DOHH2 (cell line): Measurements from ENCODE around the gene ODAD4.

Experiments used
- H3F3A ChIP-seq: fragments of 200-600 bp; sonication (generic), shearing (Covaris generic); 2 replicates; pipeline ENCODE4 v1.6.0; 2016; ENCODE audit warnings: antibody characterized with exemption, mild to moderate bottlenecking; ENCODE audit not compliant: control insufficient read depth, insufficient read depth
- H3K27ac ChIP-seq: fragments of 200-600 bp; sonication (generic); 2 replicates; pipeline ENCODE4 v1.5.1; 2014; ENCODE audit warnings: low read depth, mild to moderate bottlenecking, low read length, moderate library complexity
- H3K27me3 ChIP-seq: fragments of 200-600 bp; sonication (generic); 2 replicates; pipeline ENCODE4 v1.6.1; 2014; ENCODE audit warnings: mild to moderate bottlenecking, low read length, mixed read lengths; ENCODE audit not compliant: control insufficient read depth
- H3K36me3 ChIP-seq: fragments of 200-600 bp; sonication (generic); 2 replicates; pipeline ENCODE4 v1.6.1; 2014; ENCODE audit warnings: mild to moderate bottlenecking, low read length, moderate library complexity, mixed read lengths; ENCODE audit not compliant: control insufficient read depth
- H3K4me1 ChIP-seq: fragments of 200-600 bp; sonication (generic); 2 replicates; pipeline ENCODE4 v1.6.1; 2014; ENCODE audit warnings: mild to moderate bottlenecking, low read length, mixed read lengths; ENCODE audit not compliant: control insufficient read depth
- H3K4me2 ChIP-seq: fragments of 200-600 bp; sonication (generic); 2 replicates; pipeline ENCODE4 v1.6.0; 2014; ENCODE audit warnings: mild to moderate bottlenecking, low read length, moderate library complexity
- H3K4me3 ChIP-seq: fragments of 200-600 bp; sonication (generic); 2 replicates; pipeline ENCODE4 v1.5.1; 2014; ENCODE audit warnings: mild to moderate bottlenecking, low read length, mixed read lengths
- H3K79me2 ChIP-seq: fragments of 200-600 bp; sonication (generic); 2 replicates; pipeline ENCODE4 v1.6.1; 2014; ENCODE audit warnings: mild to moderate bottlenecking, low read length, mixed read lengths; ENCODE audit not compliant: control insufficient read depth
- H3K9me2 ChIP-seq: fragments of 200-600 bp; sonication (generic); replicated peaks from 2 replicates; pipeline ENCODE4 v1.6.1; 2014; ENCODE audit warnings: mild to moderate bottlenecking, low read length, mixed read lengths; ENCODE audit not compliant: control insufficient read depth
- H3K9me3 ChIP-seq: fragments of 200-600 bp; sonication (generic); 2 replicates; pipeline ENCODE4 v1.6.1; 2014; ENCODE audit warnings: antibody characterized with exemption, low read length, mixed read lengths; ENCODE audit not compliant: control insufficient read depth, insufficient read depth
- H4K20me1 ChIP-seq: fragments of 200-600 bp; sonication (generic); 2 replicates; pipeline ENCODE4 v1.6.0; 2014; ENCODE audit warnings: low read depth, mild to moderate bottlenecking, antibody characterized with exemption, low read length, moderate library complexity; ENCODE audit not compliant: control insufficient read depth, insufficient read depth
- CTCF ChIP-seq: fragments of 200-600 bp; sonication (generic); IDR thresholded peaks from one replicate; pipeline ENCODE4 v1.5.1; 2014; ENCODE audit warnings: antibody characterized with exemption, mild to moderate bottlenecking, low read depth, low read length; ENCODE audit not compliant: poor library complexity, severe bottlenecking
- EZH2phosphoT487 ChIP-seq: fragments of 200-600 bp; sonication (generic); IDR thresholded peaks from 2 replicates; pipeline ENCODE4 v1.6.1; 2017; ENCODE audit warnings: borderline replicate concordance, mild to moderate bottlenecking, antibody characterized with exemption, low read length, moderate library complexity, mixed read lengths

Gene ODAD4

GRCh38 chr17:41912925-41913324 is 17.5 kb upstream of the ODAD4 start:
- Histone ChIP-seq H3K36me3 (peaks cover 100% of the 10 kb centered on the region), H3K4me2 (no peak overlapping the region), H3F3A (no peaks in the 10 kb centered on the region), H3K27ac (no peak overlapping the region), H3K79me2 (peaks cover 74% of the 10 kb centered on the region), H4K20me1 (peaks cover 40% of the 10 kb centered on the region), H3K9me3 (no peaks in the 10 kb centered on the region), H3K4me3 (no peak overlapping the region), H3K27me3 (no peaks in the 10 kb centered on the region), H3K4me1 (peaks cover 20% of the 10 kb centered on the region), H3K9me2 (no peaks in the 10 kb centered on the region)
- TF ChIP-seq CTCF = no peak

GRCh38 chr17:41913798-41914197 is 16.6 kb upstream of the ODAD4 start:
- Histone ChIP-seq H3F3A (no peaks in the 10 kb centered on the region), H3K36me3 (peaks cover 99% of the 10 kb centered on the region), H4K20me1 (peaks cover 40% of the 10 kb centered on the region), H3K4me2 (no peak overlapping the region), H3K4me3 (no peak overlapping the region), H3K4me1 (peaks cover 20% of the 10 kb centered on the region), H3K79me2 (peaks cover 83% of the 10 kb centered on the region), H3K27me3 (no peaks in the 10 kb centered on the region), H3K9me3 (no peaks in the 10 kb centered on the region), H3K9me2 (no peaks in the 10 kb centered on the region), H3K27ac (no peak overlapping the region)
- no peak for TF ChIP-seq CTCF
- no peak for TF ChIP-seq EZH2phosphoT487

- peaks cover 85% of the 10 kb centered on the region for H3K79me2 ChIP-seq
- no peak for TF ChIP-seq CTCF
- TF ChIP-seq EZH2phosphoT487 = no peak
- H3K27me3 ChIP-seq = no peaks in the 10 kb centered on the region
- no peaks in the 10 kb centered on the region for H3K9me3 ChIP-seq
- no peaks in the 10 kb centered on the region for H3K9me2 ChIP-seq
- H3K27ac ChIP-seq = no peak overlapping the region
- H3F3A ChIP-seq = no peaks in the 10 kb centered on the region
- H4K20me1 ChIP-seq = peaks cover 40% of the 10 kb centered on the region
- H3K4me1 ChIP-seq = peaks cover 22% of the 10 kb centered on the region
- H3K4me3 ChIP-seq = no peak overlapping the region
- no peak overlapping the region for H3K4me2 ChIP-seq
- H3K36me3 ChIP-seq = peaks cover 94% of the 10 kb centered on the region
Measured at GRCh38 chr17:41914358-41914766, 16.1 kb upstream of the ODAD4 start.

GRCh38 chr17:41915020-41915419 is 15.4 kb upstream of the ODAD4 start:
- Histone ChIP-seq H3K4me2 (no peak overlapping the region), H3K79me2 (peaks cover 92% of the 10 kb centered on the region), H3K27ac (no peak overlapping the region), H3K9me3 (no peaks in the 10 kb centered on the region), H3F3A (no peaks in the 10 kb centered on the region), H3K9me2 (no peaks in the 10 kb centered on the region), H4K20me1 (peaks cover 40% of the 10 kb centered on the region), H3K27me3 (no peaks in the 10 kb centered on the region), H3K4me1 (peaks cover 29% of the 10 kb centered on the region), H3K4me3 (no peak overlapping the region), H3K36me3 (peaks cover 87% of the 10 kb centered on the region)
- TF ChIP-seq CTCF = no peak
- TF ChIP-seq EZH2phosphoT487 = no peak
